ENCODE results near the gene MYOC. TPM values are rescaled to one million over a fixed set of nuclear protein-coding genes. Genes with fewer than 3 reads are reported as not detected.
A peak's percentile ranks its signal among the peaks of the same experiment; 100 is the strongest.
"Not testable (repeated sequence)": the region's sequence is repeated elsewhere in the genome, so short reads cannot be mapped to it uniquely, and the experiment has no call there.

Gene MYOC
- 10 to 100 TPM; 12.9 to 43.4 (median 19.6) TPM for total RNA-seq

DNA sequence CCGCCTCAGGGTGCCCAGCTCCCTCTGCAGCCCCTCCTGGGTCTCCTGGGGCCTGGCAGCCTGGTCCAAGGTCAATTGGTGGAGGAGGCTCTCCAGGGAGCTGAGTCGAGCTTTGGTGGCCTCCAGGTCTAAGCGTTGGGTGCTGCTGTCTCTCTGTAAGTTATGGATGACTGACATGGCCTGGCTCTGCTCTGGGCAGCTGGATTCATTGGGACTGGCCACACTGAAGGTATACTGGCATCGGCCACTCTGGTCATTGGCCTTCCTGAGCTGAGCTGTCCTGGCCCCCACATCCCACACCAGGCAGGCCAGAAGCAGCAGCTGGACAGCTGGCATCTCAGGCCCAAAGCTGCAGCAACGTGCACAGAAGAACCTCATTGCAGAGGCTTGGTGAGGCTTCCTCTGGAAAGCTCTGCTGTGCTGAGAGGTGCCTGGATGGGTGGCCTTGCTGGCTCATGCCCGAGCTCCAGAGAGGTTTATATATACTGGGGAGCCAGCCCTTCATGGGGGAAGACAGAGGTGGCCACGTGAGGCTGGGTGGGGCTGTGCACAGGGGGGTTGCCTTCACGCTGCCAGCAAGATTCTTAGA, at the start of gene MYOC:
Gene MYOC, minus strand, starts transcription at position 455 of the 589 bp plus-strand sequence. Its CDS starts 77 bp downstream, at position 378.
- intact Hi-C loops (cut with DNase I) = no loop called here
- TF ChIP-seq, protein P1, sequence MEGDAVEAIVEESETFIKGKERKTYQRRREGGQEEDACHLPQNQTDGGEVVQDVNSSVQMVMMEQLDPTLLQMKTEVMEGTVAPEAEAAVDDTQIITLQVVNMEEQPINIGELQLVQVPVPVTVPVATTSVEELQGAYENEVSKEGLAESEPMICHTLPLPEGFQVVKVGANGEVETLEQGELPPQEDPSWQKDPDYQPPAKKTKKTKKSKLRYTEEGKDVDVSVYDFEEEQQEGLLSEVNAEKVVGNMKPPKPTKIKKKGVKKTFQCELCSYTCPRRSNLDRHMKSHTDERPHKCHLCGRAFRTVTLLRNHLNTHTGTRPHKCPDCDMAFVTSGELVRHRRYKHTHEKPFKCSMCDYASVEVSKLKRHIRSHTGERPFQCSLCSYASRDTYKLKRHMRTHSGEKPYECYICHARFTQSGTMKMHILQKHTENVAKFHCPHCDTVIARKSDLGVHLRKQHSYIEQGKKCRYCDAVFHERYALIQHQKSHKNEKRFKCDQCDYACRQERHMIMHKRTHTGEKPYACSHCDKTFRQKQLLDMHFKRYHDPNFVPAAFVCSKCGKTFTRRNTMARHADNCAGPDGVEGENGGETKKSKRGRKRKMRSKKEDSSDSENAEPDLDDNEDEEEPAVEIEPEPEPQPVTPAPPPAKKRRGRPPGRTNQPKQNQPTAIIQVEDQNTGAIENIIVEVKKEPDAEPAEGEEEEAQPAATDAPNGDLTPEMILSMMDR (IDR thresholded peaks at IDR 0.05) = no peak
- TF ChIP-seq POLR2A (IDR thresholded peaks at IDR 0.05) = no peak
- Histone ChIP-seq H3K4me3 (replicated peaks in 1 of 3) (no peak within 1 kb of the TSS), H3K27me3 (no peaks in the 10 kb centered on the region), H3K27ac (no peak within 1 kb of the TSS), H3K4me1 (no peaks in the 10 kb centered on the region), H3K36me3 (no peaks in the 10 kb centered on the region), H3K9me3 (no peaks in the 10 kb centered on the region)
- 82 to 90% methylated on average over 7 of the region's 8 CpGs for WGBS, 2 donors
- no peak for DNase-seq

- intact Hi-C loops (cut with DNase I) = no loop called here
- Histone ChIP-seq H3K9me3 (no peaks in the 10 kb centered on the region), H3K27me3 (no peaks in the 10 kb centered on the region), H3K4me1 (peaks cover 0 to 8% of the 10 kb centered on the region in 2 donors), H3K27ac (no peak overlapping the region), H3K4me3 (replicated peaks in 1 of 3) (no peak overlapping the region), H3K36me3 (no peaks in the 10 kb centered on the region)
- TF ChIP-seq, protein P1 (IDR thresholded peaks at IDR 0.05) = no peak
- TF ChIP-seq POLR2A (IDR thresholded peaks at IDR 0.05) = no peak
- DNase-seq = peak; percentile 68 to 72
- 30 to 48% methylated on average over 2 of the region's 2 CpGs for WGBS, 2 donors
These were observed 47.0 kb upstream of the MYOC start for GRCh38 chr1:171699531-171699930.

GRCh38 chr1:171695772-171696171, 43.3 kb upstream of the MYOC start:
- H3K27me3 ChIP-seq; H3K9me3 ChIP-seq; DNase-seq; H3K36me3 ChIP-seq; H3K4me1 ChIP-seq; H3K4me3 ChIP-seq (replicated peaks in 1 of 3); H3K27ac ChIP-seq; intact Hi-C loops (cut with DNase I): not testable (repeated sequence)
- WGBS, 2 donors = 82 to 100% methylated on average over 1 to 14 of the region's 14 CpGs

DNA sequence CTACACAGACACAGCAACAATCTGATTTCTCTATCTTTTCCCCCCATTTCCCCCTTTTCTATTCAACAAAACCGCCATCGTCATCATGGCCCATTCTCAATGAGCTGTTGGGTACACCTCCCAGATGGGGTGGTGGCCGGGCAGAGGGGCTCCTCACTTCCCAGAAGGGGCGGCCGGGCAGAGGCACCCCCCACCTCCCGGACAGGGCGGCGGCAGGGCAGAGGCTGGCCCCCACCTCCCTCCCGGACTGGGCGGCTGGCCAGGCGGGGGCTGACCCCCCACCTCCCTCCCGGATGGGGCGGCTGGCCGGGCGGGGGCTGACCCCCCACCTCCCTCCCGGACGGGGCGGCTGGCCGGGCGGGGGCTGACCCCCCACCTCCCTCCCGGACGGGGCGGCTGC, 41.1 kb upstream of the MYOC start:
- intact Hi-C loops (cut with DNase I); H3K27me3 ChIP-seq; H3K4me1 ChIP-seq; H3K4me3 ChIP-seq (replicated peaks in 1 of 3); H3K27ac ChIP-seq; H3K36me3 ChIP-seq; DNase-seq; H3K9me3 ChIP-seq: not testable (repeated sequence)
- 95 to 96% methylated on average over 5 to 9 of the region's 23 CpGs for WGBS, 2 donors

DNA sequence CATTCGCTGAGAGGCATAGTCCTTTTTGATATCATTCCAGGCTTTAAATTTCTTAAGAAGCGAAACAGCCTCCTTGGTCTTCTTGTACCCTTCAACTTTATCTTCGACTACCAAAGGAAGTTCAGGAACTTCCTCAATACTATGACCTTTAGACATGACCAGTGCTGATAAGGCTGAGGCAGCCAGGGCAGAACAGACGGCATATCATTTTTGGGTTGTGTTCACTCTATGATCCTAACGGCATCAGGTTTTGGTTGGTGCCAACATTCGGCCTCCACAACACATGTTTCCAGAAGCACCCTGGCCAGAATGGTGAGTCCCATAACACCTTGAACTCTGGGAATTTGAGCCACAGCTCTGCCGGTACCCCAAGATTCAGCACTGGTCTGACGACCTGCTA, 31.4 kb upstream of the MYOC start:
- Histone ChIP-seq H3K4me1 (no peaks in the 10 kb centered on the region), H3K36me3 (no peaks in the 10 kb centered on the region), H3K27me3 (no peaks in the 10 kb centered on the region), H3K4me3 (replicated peaks in 1 of 3) (no peak overlapping the region), H3K9me3 (no peaks in the 10 kb centered on the region), H3K27ac (no peak overlapping the region)
- no peak for TF ChIP-seq POLR2A (IDR thresholded peaks at IDR 0.05)
- TF ChIP-seq, protein P1 (IDR thresholded peaks at IDR 0.05) = no peak
- intact Hi-C loops (cut with DNase I) = no loop called here
- DNase-seq = no peak
- 80 to 91% methylated on average over 8 of the region's 8 CpGs for WGBS, 2 donors

DNA sequence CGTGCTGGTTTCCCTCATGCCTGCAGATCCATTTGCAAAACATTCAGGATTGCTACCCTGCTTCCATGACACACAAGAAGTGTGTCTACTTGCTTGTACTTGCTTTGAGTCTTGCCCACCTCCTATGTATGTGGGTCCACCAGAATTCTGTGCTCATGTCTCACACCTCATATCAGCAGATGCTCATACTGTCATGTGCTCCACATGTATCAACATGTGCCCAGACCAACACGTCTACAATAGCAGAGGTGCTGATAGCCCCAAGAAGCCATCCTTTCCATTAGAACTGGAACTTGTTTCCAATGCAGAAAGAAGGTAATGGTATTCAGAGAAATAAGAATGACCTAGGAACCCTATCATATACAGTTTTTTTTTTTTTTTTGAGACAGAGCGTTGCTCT, 27.9 kb upstream of the MYOC start:
- no peak overlapping the region for H3K27ac ChIP-seq

More for the DNA sequence above, 27.9 kb upstream of the MYOC start:
- no peaks in the 10 kb centered on the region for H3K27me3 ChIP-seq
- WGBS, 2 donors = 96 to 99% methylated on average over 3 of the region's 3 CpGs
- no peaks in the 10 kb centered on the region for H3K9me3 ChIP-seq
- DNase-seq = no peak
- no peak overlapping the region for H3K4me3 ChIP-seq (replicated peaks in 1 of 3)
- intact Hi-C loops (cut with DNase I) = no loop called here
- TF ChIP-seq, protein P1 (IDR thresholded peaks at IDR 0.05) = no peak
- TF ChIP-seq POLR2A (IDR thresholded peaks at IDR 0.05) = no peak
- H3K4me1 ChIP-seq = peaks cover 0 to 2% of the 10 kb centered on the region in 2 donors
- H3K36me3 ChIP-seq = no peaks in the 10 kb centered on the region

Data from thyroid gland (tissue), 4 donors.